H1 (cell line): ENCODE results near the gene STK16.

Experiments
- ASH2L ChIP-seq: fragments of 200-600, 300-600 bp; sonication (generic); IDR thresholded peaks from one replicate; pipeline ENCODE4 v1.7.1; 2017; ENCODE audit warnings: low read length
- CBX5 ChIP-seq: fragments of 300-800, 300-1000 bp; sonication (generic); IDR thresholded peaks from 2 replicates; pipeline ENCODE4 v1.7.1; 2016; ENCODE audit warnings: antibody characterized with exemption, low read length, low read depth
- CHD2 ChIP-seq: IDR thresholded peaks from 2 replicates; pipeline ENCODE4 v1.6.1; 2012; ENCODE audit warnings: low read length, improper control_type of control experiment
- CTCF ChIP-seq, 3 experiments: IDR thresholded peaks; 1 replicate in 2 of 3; 2 replicates in 1 of 3; pipeline versions ENCODE4 v1.5.1 to v1.6.1; 2011; ENCODE audit warnings: low read length in 3 of 3, mild to moderate bottlenecking in 3 of 3, inconsistent platforms in 2 of 3, low read depth in 1 of 3, moderate library complexity in 1 of 3; ENCODE audit not compliant: insufficient read depth in 1 of 3; ENCODE audit errors: control extremely low read depth in 1 of 3
- KDM1A ChIP-seq: fragments of 200-600, 300-600 bp; sonication (generic); IDR thresholded peaks from 2 replicates; pipeline ENCODE4 v1.7.1; 2016; ENCODE audit warnings: mild to moderate bottlenecking, low read length, borderline replicate concordance
- KDM5A ChIP-seq: fragments of 200-600 bp; IDR thresholded peaks from 2 replicates; pipeline ENCODE4 v1.7.1; 2012; ENCODE audit warnings: mild to moderate bottlenecking, low read length, inconsistent platforms, mixed read lengths
- MAX ChIP-seq: IDR thresholded peaks from 2 replicates; pipeline ENCODE4 v1.6.1; 2012; ENCODE audit warnings: inconsistent platforms
- NANOG ChIP-seq: IDR thresholded peaks from 2 replicates; pipeline ENCODE4 v1.6.1; 2011; ENCODE audit warnings: low read length, low read depth, mild to moderate bottlenecking, inconsistent platforms; ENCODE audit not compliant: insufficient read depth, poor library complexity, severe bottlenecking
- POLR2A ChIP-seq, 2 experiments: IDR thresholded peaks; 1 replicate in 1 of 2; 2 replicates in 1 of 2; pipeline ENCODE4 v1.6.1; 2011; ENCODE audit warnings: low read depth in 2 of 2, low read length in 2 of 2, mild to moderate bottlenecking in 2 of 2; ENCODE audit errors: control extremely low read depth in 1 of 2
- RFX5 ChIP-seq: IDR thresholded peaks from 2 replicates; pipeline ENCODE4 v1.6.1; 2011; ENCODE audit warnings: low read depth, low read length, improper control_type of control experiment, borderline replicate concordance
- SP2 ChIP-seq: IDR thresholded peaks from 2 replicates; pipeline ENCODE4 v1.6.1; 2012; ENCODE audit warnings: mild to moderate bottlenecking, low read length, inconsistent platforms
- TAF1 ChIP-seq: IDR thresholded peaks from 2 replicates; pipeline ENCODE4 v1.6.1; 2011; ENCODE audit warnings: mild to moderate bottlenecking, low read depth, low read length

GRCh38 chr2:219274361-219274921 lies 29.2 kb downstream of the STK16 start:
- TF ChIP-seq CTCF (IDR thresholded peaks at IDR 0.05; ENCODE audit: control extremely low read depth in 1 of 3, insufficient read depth in 1 of 3, low read depth in 1 of 3, low read length in 3 of 3), result no peak
- TF ChIP-seq POLR2A (IDR thresholded peaks at IDR 0.05; ENCODE audit: control extremely low read depth in 1 of 2, low read depth in 2 of 2, low read length in 2 of 2), result no peak
- TF ChIP-seq KDM1A, result no peak
- no peak for TF ChIP-seq SP2
- no peak for TF ChIP-seq CHD2
- TF ChIP-seq KDM5A, result no peak
- TF ChIP-seq NANOG, result no peak
- TF ChIP-seq RFX5, result no peak
- TF ChIP-seq CBX5, result no peak
- TF ChIP-seq MAX, result no peak
- TF ChIP-seq ASH2L, result peak; percentile 37
- TF ChIP-seq TAF1, result no peak
